Mucosa of rectum (tissue), 2 donors: Measurements from ENCODE around the gene SPRTN.

Source experiments
- H3K27ac ChIP-seq, 2 donors: one replicate each; pipeline ENCODE4 v1.7.0; 2013; ENCODE audit warnings: inconsistent platforms in 2 of 2, low read depth in 2 of 2, low read length in 2 of 2
- H3K27me3 ChIP-seq, 2 donors: one replicate each; pipeline ENCODE4 v1.7.0; 2013; ENCODE audit warnings: low read length in 2 of 2; ENCODE audit not compliant: control insufficient read depth in 2 of 2, insufficient read depth in 2 of 2
- H3K36me3 ChIP-seq, 2 donors: one replicate each; pipeline ENCODE4 v1.7.0; 2013; ENCODE audit warnings: low read length in 2 of 2; ENCODE audit not compliant: control insufficient read depth in 2 of 2, insufficient read depth in 2 of 2
- H3K4me1 ChIP-seq, 2 donors: one replicate each; pipeline ENCODE4 v1.7.0; 2013; ENCODE audit warnings: low read length in 2 of 2, mild to moderate bottlenecking in 1 of 2; ENCODE audit not compliant: control insufficient read depth in 2 of 2, insufficient read depth in 2 of 2
- H3K4me3 ChIP-seq, 2 donors: one replicate each; pipeline ENCODE4 v1.7.0; 2013; ENCODE audit warnings: low read length in 2 of 2
- H3K9ac ChIP-seq, 2 donors: one replicate each; pipeline ENCODE4 v1.7.0; 2013; ENCODE audit warnings: low read length in 2 of 2, low read depth in 1 of 2, mild to moderate bottlenecking in 1 of 2
- H3K9me3 ChIP-seq, 2 donors: one replicate each; pipeline ENCODE4 v1.7.0; 2013; ENCODE audit warnings: low read length in 2 of 2; ENCODE audit not compliant: control insufficient read depth in 2 of 2
- donor health status: healthy.
- donor health status: Normal muscosa, but diverticular disease.

SPRTN gene

GRCh38 chr1:231372501-231372900 is 34.4 kb downstream of the SPRTN start:
- H3K9ac ChIP-seq, result no peak overlapping the region
- H3K9me3 ChIP-seq, result no peaks in the 10 kb centered on the region
- no peak overlapping the region for H3K27ac ChIP-seq
- H3K36me3 ChIP-seq, result peaks cover 3 to 7% of the 10 kb centered on the region in 2 donors
- peaks cover 0 to 7% of the 10 kb centered on the region in 2 donors for H3K4me1 ChIP-seq
- H3K27me3 ChIP-seq, result no peaks in the 10 kb centered on the region
- no peak overlapping the region for H3K4me3 ChIP-seq

- Histone ChIP-seq H3K27ac (no peak overlapping the region), H3K9ac (no peak overlapping the region), H3K36me3 (peaks cover 1 to 3% of the 10 kb centered on the region in 2 donors), H3K4me3 (no peak overlapping the region), H3K9me3 (no peaks in the 10 kb centered on the region), H3K27me3 (no peaks in the 10 kb centered on the region), H3K4me1 (peaks cover 0 to 7% of the 10 kb centered on the region in 2 donors)
Measured at GRCh38 chr1:231374394-231374793, 36.3 kb downstream of the SPRTN start.

GRCh38 chr1:231376101-231376500 is 38.0 kb downstream of the SPRTN start:
- Histone ChIP-seq H3K36me3 (no peaks in the 10 kb centered on the region), H3K27ac (no peak overlapping the region), H3K4me3 (no peak overlapping the region), H3K9ac (no peak overlapping the region), H3K27me3 (no peaks in the 10 kb centered on the region), H3K4me1 (peaks cover 0 to 7% of the 10 kb centered on the region in 2 donors), H3K9me3 (no peaks in the 10 kb centered on the region)

- no peak overlapping the region for H3K4me3 ChIP-seq
- H3K9ac ChIP-seq, result no peak overlapping the region
- H3K9me3 ChIP-seq, result no peaks in the 10 kb centered on the region
- H3K4me1 ChIP-seq, result peaks cover 0 to 7% of the 10 kb centered on the region in 2 donors
- no peaks in the 10 kb centered on the region for H3K27me3 ChIP-seq
- H3K36me3 ChIP-seq, result no peaks in the 10 kb centered on the region
- no peak overlapping the region for H3K27ac ChIP-seq
Measured at GRCh38 chr1:231376875-231377549, 38.9 kb downstream of the SPRTN start.

GRCh38 chr1:231381729-231382128 is 43.6 kb downstream of the SPRTN start:
- Histone ChIP-seq H3K9me3 (no peaks in the 10 kb centered on the region), H3K9ac (no peak overlapping the region), H3K4me3 (no peak overlapping the region), H3K27ac (no peak overlapping the region), H3K27me3 (no peaks in the 10 kb centered on the region), H3K4me1 (peaks cover 0 to 4% of the 10 kb centered on the region in 2 donors), H3K36me3 (peaks cover 0 to 1% of the 10 kb centered on the region in 2 donors)

GRCh38 chr1:231382426-231382825 is 44.3 kb downstream of the SPRTN start:
- Histone ChIP-seq H3K9me3 (no peaks in the 10 kb centered on the region), H3K4me3 (no peak overlapping the region), H3K4me1 (no peaks in the 10 kb centered on the region), H3K36me3 (peaks cover 0 to 1% of the 10 kb centered on the region in 2 donors), H3K27me3 (no peaks in the 10 kb centered on the region), H3K9ac (no peak overlapping the region), H3K27ac (no peak overlapping the region)

GRCh38 chr1:231383159-231383860 is 45.2 kb downstream of the SPRTN start:
- H3K27me3 ChIP-seq, result no peaks in the 10 kb centered on the region
- H3K9ac ChIP-seq, result no peak overlapping the region
- no peaks in the 10 kb centered on the region for H3K9me3 ChIP-seq
- H3K4me1 ChIP-seq, result no peaks in the 10 kb centered on the region
- peaks cover 0 to 1% of the 10 kb centered on the region in 2 donors for H3K36me3 ChIP-seq
- H3K4me3 ChIP-seq, result no peak overlapping the region
- no peak overlapping the region for H3K27ac ChIP-seq

- no peaks in the 10 kb centered on the region for H3K9me3 ChIP-seq
- no peak overlapping the region for H3K4me3 ChIP-seq
- H3K36me3 ChIP-seq, result peaks cover 0 to 1% of the 10 kb centered on the region in 2 donors
- no peaks in the 10 kb centered on the region for H3K27me3 ChIP-seq
- no peak overlapping the region for H3K9ac ChIP-seq
- H3K27ac ChIP-seq, result no peak overlapping the region
- H3K4me1 ChIP-seq, result no peaks in the 10 kb centered on the region
Measured at GRCh38 chr1:231384696-231385415, 46.8 kb downstream of the SPRTN start.

GRCh38 chr1:231385416-231385748 is 47.3 kb downstream of the SPRTN start:
- Histone ChIP-seq H3K4me1 (no peaks in the 10 kb centered on the region), H3K27ac (no peak overlapping the region), H3K36me3 (peaks cover 0 to 1% of the 10 kb centered on the region in 2 donors), H3K27me3 (no peaks in the 10 kb centered on the region), H3K9ac (no peak overlapping the region), H3K9me3 (no peaks in the 10 kb centered on the region), H3K4me3 (no peak overlapping the region)

- H3K27ac ChIP-seq, result no peak overlapping the region
- no peaks in the 10 kb centered on the region for H3K9me3 ChIP-seq
- peaks cover 0 to 1% of the 10 kb centered on the region in 2 donors for H3K36me3 ChIP-seq
- H3K4me1 ChIP-seq, result no peaks in the 10 kb centered on the region
- H3K9ac ChIP-seq, result no peak overlapping the region
- no peaks in the 10 kb centered on the region for H3K27me3 ChIP-seq
- no peak overlapping the region for H3K4me3 ChIP-seq
Measured at GRCh38 chr1:231386466-231386865, 48.4 kb downstream of the SPRTN start.
